Aorta (tissue), 5 donors: ENCODE measurements around the gene PEMT. TPM values are rescaled to one million over a fixed set of nuclear protein-coding genes. Genes with fewer than 3 reads are reported as not detected.
A peak's percentile ranks its signal among the peaks of the same experiment; 100 is the strongest.

Experiments used
- ATAC-seq: fragments of 200-7000 bp; cut with Tn5 transposase; one replicate; pipeline ENCODE4 v1.9.1; 2022; ENCODE audit warnings: moderate library complexity; ENCODE audit not compliant: low FRiP score
- DNase-seq, 2 donors: peaks; one replicate each; pipeline ENCODE4 v3.0.0-alpha.2; 2020
- H3K27ac ChIP-seq, 2 donors: one replicate each; pipeline ENCODE4 v1.5.1; 2013; ENCODE audit warnings: low read length in 2 of 2, mild to moderate bottlenecking in 2 of 2, moderate library complexity in 2 of 2, control low read depth in 1 of 2, inconsistent platforms in 1 of 2, low read depth in 1 of 2
- H3K27me3 ChIP-seq, 2 donors: one replicate each; pipeline ENCODE4 v1.6.1; 2013; ENCODE audit warnings: control low read depth in 1 of 2, low read length in 1 of 2, mild to moderate bottlenecking in 1 of 2, moderate library complexity in 1 of 2; ENCODE audit not compliant: insufficient read depth in 2 of 2, control insufficient read depth in 1 of 2
- H3K36me3 ChIP-seq, 2 donors: one replicate each; pipeline ENCODE4 v1.6.1; 2013; ENCODE audit warnings: control low read depth in 1 of 2, low read length in 1 of 2, mild to moderate bottlenecking in 1 of 2; ENCODE audit not compliant: insufficient read depth in 2 of 2, control insufficient read depth in 1 of 2
- H3K4me1 ChIP-seq, 2 donors: one replicate each; pipeline ENCODE4 v1.6.1; 2013; ENCODE audit warnings: low read length in 2 of 2, control low read depth in 1 of 2, mild to moderate bottlenecking in 1 of 2, moderate library complexity in 1 of 2; ENCODE audit not compliant: insufficient read depth in 2 of 2, control insufficient read depth in 1 of 2
- H3K4me3 ChIP-seq, 2 donors: one replicate each; pipeline ENCODE4 v1.5.1; 2013; ENCODE audit warnings: low read length in 2 of 2, control low read depth in 1 of 2, mild to moderate bottlenecking in 1 of 2
- H3K9me3 ChIP-seq: one replicate; pipeline ENCODE4 v1.6.1; 2013; ENCODE audit warnings: mild to moderate bottlenecking, low read length; ENCODE audit not compliant: control insufficient read depth
- WGBS, 2 donors: extraction: QIAGEN DNeasy Blood & Tissue Kit; methylation state at CpG; one replicate each; pipeline ENCODE4 v1.1.7; 2013; 5-methylcytosine and 5-hydroxymethylcytosine counted together
- intact Hi-C, 2 donors: fragments of 100-400 bp; cut with DNase I; formaldehyde crosslinking; loops; one replicate each; pipeline versions ENCODE4 v1.14.2 to v1.15.0; 2022
- polyA plus RNA-seq, 2 donors: library from polyadenylated mRNA; stranded (reverse); fragments of 200-250 nt; gene quantifications; one replicate each; pipeline ENCODE4 v1.2.3, GENCODE V29; 2013
- total RNA-seq, 2 donors: library from RNA; stranded (reverse); fragmentation: NEBNext Ultra II Directional; extraction: Animal tissue kit (Norgen Biotek cat#: 25700); gene quantifications; one replicate each; pipeline ENCODE4 v1.2.1, GENCODE V29; 2021
- donor health status: healthy with polysubstance abuse.
- donor health status: Bipolar disorder and iron deficiency.
- donor health status: DM: no; HTN: no; CAD: no.
- donor health status: DM: no; HTN: no; CAD: no.
- donor health status: DM: yes; HTN: yes; CAD: no.

Gene PEMT
- total and polyA plus RNA-seq, 4 donors: 4.5 to 23.8 (median 16.5) TPM

DNA sequence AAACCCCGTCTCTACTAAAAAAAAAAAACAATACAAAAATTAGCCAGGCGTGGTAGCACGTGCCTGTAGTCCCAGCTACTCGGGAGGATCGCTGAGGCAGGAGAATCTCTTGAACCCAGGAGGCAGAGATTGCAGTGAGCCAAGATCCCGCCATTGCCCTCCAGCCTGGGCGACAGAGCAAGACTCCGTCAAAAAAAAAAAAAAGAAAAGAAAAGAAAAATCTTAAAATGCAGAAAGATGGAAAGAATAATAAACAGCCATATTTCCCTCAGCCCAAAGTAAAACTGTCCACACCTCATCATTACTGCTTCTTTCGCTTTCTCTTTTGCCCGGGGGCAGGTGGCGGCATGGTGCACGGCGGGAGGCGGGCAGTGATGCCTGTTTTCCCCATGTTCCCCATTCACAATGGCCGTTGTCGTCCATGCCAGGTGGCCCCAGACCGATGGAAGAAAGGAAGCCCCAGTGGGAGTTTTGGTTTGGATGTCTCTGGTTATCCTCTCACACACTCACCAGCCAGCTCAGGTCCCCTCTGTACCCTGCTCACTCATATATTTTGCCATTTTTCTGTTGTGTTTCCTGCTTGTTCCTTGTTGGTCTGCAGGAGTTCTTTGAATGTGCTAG is 37.0 kb upstream of the PEMT start:
- Histone ChIP-seq H3K27me3 (no peaks in the 10 kb centered on the region), H3K4me1 (no peaks in the 10 kb centered on the region), H3K9me3 (no peaks in the 10 kb centered on the region), H3K36me3 (no peaks in the 10 kb centered on the region), H3K27ac (no peak overlapping the region), H3K4me3 (no peak overlapping the region)
- intact Hi-C loops: no loop called here
- DNase-seq (no peak), ATAC-seq (no peak)
- 55 to 56% methylated on average over 17 of the region's 17 CpGs for WGBS, 2 donors

DNA sequence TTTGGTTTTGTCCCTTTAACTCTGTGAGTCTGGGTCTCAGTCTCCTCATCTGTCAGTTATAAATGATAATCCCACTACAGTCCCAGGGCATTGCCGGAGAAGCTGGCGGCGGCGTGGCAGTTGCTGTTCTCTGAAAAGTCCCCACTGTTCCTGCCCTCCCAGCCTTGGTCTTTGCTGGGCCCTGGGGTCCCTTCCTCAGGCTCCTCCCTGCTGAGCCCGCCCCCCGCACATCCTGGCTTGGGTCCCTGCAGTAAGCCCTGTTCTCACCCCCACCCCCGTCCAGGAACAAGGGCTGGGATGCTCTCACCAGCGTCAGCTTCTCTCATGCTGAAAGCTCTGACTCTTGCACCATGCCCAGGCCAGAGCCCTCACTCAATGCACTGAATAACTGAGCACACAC is 35.3 kb upstream of the PEMT start:
- no peaks in the 10 kb centered on the region for H3K4me1 ChIP-seq

DNA sequence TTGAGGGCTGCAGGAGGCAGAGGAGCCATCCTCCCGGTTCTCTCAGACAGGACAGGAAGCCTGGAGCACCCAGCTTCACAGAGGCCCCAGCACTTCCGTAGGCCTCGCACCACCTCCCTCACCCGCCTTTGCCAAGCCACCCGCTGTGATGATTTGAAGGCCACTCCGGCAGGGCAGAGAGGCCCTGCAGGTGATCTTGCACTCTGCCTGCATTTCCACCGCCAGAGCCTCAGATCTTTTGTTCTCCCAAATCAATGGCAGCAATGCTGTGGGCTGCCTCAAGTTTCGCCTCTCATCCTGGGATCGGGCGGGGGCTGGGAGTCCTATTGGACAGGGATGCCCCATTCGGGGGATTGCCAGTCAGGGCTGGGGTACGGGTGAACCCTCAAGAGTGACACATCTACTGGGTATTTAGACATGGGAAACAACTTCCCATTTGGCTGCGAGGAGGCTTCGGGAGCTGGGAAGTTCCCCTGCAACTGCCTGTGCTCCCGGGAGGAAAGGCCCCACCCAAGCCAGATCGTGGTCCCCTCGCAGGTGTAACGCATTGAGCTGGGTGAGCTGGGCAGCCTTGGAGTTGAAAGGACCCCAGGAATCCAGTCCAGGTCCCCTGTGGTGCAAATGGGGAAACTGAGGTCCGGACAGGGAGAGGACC is 34.8 kb upstream of the PEMT start:
- H3K4me1 ChIP-seq: no peaks in the 10 kb centered on the region
- no peak overlapping the region for H3K4me3 ChIP-seq
- H3K27me3 ChIP-seq: no peaks in the 10 kb centered on the region
- 56 to 58% methylated on average over 19 of the region's 19 CpGs for WGBS, 2 donors
- H3K27ac ChIP-seq: no peak overlapping the region
- H3K36me3 ChIP-seq: no peaks in the 10 kb centered on the region
- H3K9me3 ChIP-seq: no peaks in the 10 kb centered on the region
- DNase-seq (no peak), ATAC-seq (no peak)
- intact Hi-C loops: no loop called here

More for the DNA sequence above, 35.3 kb upstream of the PEMT start:
- no peak for DNase-seq
- Histone ChIP-seq H3K4me3 (no peak overlapping the region), H3K9me3 (no peaks in the 10 kb centered on the region), H3K27me3 (no peaks in the 10 kb centered on the region), H3K27ac (no peak overlapping the region), H3K36me3 (no peaks in the 10 kb centered on the region)
- ATAC-seq: no peak
- WGBS, 2 donors: 67 to 71% methylated on average over 8 of the region's 8 CpGs
- intact Hi-C loops: no loop called here

DNA sequence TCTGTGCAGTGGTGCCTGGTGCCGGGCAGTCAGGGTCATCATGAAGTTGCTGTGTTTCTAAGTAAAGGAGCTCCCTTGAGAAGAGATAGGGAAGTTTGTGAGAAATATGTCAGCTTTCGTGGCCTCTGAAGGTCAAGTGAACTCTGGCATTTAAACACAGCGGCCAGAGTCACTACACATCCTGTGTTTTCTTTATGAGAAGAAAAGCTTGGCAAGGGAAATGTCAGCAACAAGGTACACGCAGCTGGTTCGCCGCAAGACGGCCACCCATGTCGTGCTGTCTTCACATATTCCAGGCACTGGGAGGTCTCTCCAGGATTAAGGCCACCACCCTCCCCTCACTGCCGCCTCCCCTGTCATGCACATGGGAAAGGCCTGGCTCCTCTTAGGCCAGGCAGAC is 33.2 kb upstream of the PEMT start:
- 79% methylated on average over 9 of the region's 9 CpGs for WGBS, 2 donors
- Histone ChIP-seq H3K36me3 (no peaks in the 10 kb centered on the region), H3K9me3 (no peaks in the 10 kb centered on the region), H3K4me1 (no peaks in the 10 kb centered on the region), H3K27me3 (no peaks in the 10 kb centered on the region), H3K27ac (no peak overlapping the region), H3K4me3 (no peak overlapping the region)
- ATAC-seq (no peak), DNase-seq (no peak)
- intact Hi-C loops: no loop called here

DNA sequence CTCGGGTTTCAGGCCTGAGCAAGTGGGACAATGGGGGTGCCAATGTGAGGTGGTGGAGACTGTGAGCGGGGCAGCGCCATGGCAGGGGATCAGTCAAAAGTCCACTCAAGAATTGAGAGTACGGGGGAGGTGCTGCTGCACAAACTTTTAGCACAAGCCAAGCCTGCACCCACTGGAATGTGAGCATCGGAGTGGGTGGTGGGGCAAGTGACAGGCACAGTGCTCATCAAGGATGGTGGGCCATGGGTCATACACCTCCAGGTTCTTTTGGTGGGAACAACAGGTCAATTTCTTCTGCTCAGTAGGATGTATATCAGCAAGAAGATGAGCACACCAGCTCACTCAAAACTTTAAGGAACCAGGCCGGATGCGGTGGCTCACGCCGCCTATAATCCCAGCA is 32.4 kb upstream of the PEMT start:
- Histone ChIP-seq H3K4me1 (no peaks in the 10 kb centered on the region), H3K27ac (no peak overlapping the region), H3K9me3 (no peaks in the 10 kb centered on the region), H3K36me3 (no peaks in the 10 kb centered on the region), H3K27me3 (no peaks in the 10 kb centered on the region), H3K4me3 (no peak overlapping the region)
- ATAC-seq: no peak
- intact Hi-C loops: no loop called here
- DNase-seq: no peak
- 95% methylated on average over 9 of the region's 9 CpGs for WGBS, 2 donors

DNA sequence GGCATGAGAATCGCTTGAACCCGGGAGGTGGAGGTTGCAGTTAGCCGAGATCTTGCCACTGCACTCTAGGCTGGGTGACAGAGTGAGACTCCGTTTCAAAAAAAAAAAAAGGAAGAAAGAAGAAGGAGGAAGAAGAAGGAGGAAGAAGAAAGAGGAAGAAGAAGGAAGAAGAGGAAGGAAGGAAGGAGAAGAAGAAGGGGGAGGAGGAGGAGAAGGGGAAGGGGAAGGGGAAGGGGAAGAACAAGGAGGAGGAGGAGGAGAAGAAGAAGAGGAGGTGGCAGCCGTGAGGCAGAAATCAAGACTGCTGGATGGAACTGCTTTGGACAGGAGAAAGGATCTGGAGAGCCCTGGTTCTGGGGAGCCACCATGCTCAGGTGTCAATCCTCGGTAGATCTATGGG is 29.7 kb upstream of the PEMT start:
- H3K27me3 ChIP-seq: no peaks in the 10 kb centered on the region
- H3K9me3 ChIP-seq: no peaks in the 10 kb centered on the region
- WGBS, 2 donors: 76 to 78% methylated on average over 6 of the region's 6 CpGs
- no peaks in the 10 kb centered on the region for H3K36me3 ChIP-seq
- intact Hi-C loops: no loop called here
- no peaks in the 10 kb centered on the region for H3K4me1 ChIP-seq
- DNase-seq: peak in 1 of 2 donors; percentile 9
- H3K4me3 ChIP-seq: no peak overlapping the region
- H3K27ac ChIP-seq: no peak overlapping the region
- ATAC-seq: no peak

DNA sequence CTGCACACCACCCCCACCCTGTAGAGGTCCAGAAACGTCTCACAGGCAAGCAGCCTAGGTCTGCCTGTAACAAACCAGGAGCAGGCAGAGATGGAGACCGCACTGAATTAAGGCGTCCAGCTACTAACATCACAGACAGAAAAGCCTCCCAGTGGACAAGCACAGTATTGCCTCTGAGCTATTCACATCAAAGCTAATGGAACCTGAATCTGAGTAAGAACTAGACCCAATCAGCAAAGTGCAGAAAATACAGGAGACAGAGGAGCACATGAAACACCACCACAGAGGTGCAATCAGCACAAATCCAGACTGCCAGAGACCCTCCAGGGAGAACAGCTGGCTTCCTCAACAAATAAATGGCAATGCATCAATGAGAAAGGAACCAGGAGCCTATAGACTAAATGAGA is 22.2 kb upstream of the PEMT start:
- intact Hi-C loops: no loop called here

DNA sequence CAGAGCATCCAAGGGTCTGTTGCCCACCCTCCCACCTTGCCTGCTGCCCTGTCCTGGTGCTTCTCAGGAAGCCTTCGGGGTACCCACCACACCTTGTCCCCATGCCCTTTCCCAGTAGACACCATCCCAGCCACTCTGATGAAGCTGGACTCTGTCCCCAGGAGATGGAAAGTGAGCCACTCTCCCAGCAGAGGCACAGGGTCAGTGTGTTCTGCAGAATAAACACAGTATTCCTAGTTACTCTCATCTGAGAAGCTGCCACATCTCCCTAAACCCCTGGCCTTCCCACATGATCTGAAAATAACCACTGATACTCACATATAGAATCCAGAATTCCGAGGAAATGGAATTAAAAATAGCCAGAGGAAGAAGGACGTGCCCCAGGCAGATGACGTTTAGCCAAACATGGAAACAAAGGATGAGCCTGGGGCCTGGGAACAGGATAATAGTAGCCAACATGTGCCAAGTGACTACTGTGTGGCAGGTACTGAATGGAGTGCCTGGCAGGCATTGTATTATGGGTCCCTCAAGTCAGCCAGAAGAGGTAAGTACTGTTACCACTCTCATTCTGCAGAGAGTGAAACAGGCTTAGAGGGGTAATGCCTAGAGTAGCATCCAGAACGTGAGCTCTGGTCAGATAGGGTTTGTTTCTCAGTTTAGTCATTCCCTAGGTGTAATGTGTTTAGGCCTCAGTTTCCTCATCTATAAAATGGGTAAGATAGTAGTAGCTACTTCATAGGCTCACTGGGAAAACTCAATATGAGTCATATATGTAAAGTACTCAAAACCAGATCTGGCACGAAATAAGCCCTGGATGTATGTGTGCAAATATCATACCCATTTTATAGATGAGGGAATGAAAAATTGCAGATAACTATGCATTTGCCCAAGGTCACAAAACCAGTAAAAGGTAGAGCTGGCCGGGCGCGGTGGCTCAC is 20.8 kb upstream of the PEMT start:
- H3K27me3 ChIP-seq: no peaks in the 10 kb centered on the region
- DNase-seq (peak in 1 of 2 donors; percentile 32), ATAC-seq (no peak)
- H3K4me3 ChIP-seq: no peak overlapping the region
- intact Hi-C loops: no loop called here
- no peaks in the 10 kb centered on the region for H3K9me3 ChIP-seq
- H3K4me1 ChIP-seq: no peaks in the 10 kb centered on the region
- 75 to 77% methylated on average over 9 of the region's 9 CpGs for WGBS, 2 donors
- H3K36me3 ChIP-seq: no peaks in the 10 kb centered on the region
- no peak overlapping the region for H3K27ac ChIP-seq

More for the DNA sequence above, 22.2 kb upstream of the PEMT start:
- no peak overlapping the region for H3K27ac ChIP-seq
- H3K9me3 ChIP-seq: no peaks in the 10 kb centered on the region
- H3K27me3 ChIP-seq: no peaks in the 10 kb centered on the region
- ATAC-seq (peak; percentile 69), DNase-seq (no peak)
- 0% methylated on average over 3 of the region's 3 CpGs for WGBS, 2 donors
- no peak overlapping the region for H3K4me3 ChIP-seq
- H3K36me3 ChIP-seq: no peaks in the 10 kb centered on the region
- H3K4me1 ChIP-seq: no peaks in the 10 kb centered on the region
